Left hindlimb (tissue), 1 donor: Measurements from ENCODE around the gene DDIT4.
A peak's percentile ranks its signal among the peaks of the same experiment; 100 is the strongest.
"Not testable (repeated sequence)": the region's sequence is repeated elsewhere in the genome, so short reads cannot be mapped to it uniquely, and the experiment has no call there.

Source experiments
- DNase-seq: peaks from one replicate; pipeline ENCODE4 v3.0.0-alpha.2; 2018

The DDIT4 gene, protein sequence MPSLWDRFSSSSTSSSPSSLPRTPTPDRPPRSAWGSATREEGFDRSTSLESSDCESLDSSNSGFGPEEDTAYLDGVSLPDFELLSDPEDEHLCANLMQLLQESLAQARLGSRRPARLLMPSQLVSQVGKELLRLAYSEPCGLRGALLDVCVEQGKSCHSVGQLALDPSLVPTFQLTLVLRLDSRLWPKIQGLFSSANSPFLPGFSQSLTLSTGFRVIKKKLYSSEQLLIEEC

GRCh38 chr10:72273410-72274212 lies at the start of gene DDIT4:
TSS of gene DDIT4 (plus strand) at chr10:72273924. CDS start at chr10:72274217, 293 bp downstream.
- peak; percentile 100 for DNase-seq

- not testable (repeated sequence) for DNase-seq
Measured at GRCh38 chr10:72224191-72224590, 49.5 kb upstream of the DDIT4 start.

DNA sequence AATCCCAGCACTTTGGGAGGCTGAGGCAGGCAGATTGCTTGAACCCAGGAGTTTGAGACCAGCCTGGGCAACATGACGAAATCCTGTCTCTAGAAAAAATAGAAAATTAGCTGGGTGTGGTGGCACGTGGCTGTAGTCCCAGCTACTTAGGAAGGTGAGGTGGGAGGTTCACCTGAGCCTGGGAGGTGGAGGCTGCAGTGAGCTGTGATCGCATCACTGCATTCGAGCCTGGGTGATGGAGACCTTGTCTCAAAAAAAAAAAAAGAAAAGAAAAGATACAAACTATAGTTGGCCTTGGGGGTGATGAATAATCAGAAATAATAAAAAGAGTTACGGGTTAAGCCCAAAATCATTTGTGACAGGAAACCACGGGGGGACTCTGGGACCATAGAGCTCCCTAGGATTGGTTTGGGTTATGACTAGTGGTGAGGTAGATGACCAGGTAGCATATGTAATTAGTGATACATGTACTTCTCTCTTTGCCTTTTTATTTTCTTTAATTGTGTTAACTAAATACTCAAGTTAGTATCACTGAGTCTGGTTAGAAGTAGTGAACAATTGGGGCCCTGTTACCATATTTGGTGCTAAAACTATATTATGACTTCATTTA lies 47.2 kb upstream of the DDIT4 start:
- DNase-seq = no peak

DNA sequence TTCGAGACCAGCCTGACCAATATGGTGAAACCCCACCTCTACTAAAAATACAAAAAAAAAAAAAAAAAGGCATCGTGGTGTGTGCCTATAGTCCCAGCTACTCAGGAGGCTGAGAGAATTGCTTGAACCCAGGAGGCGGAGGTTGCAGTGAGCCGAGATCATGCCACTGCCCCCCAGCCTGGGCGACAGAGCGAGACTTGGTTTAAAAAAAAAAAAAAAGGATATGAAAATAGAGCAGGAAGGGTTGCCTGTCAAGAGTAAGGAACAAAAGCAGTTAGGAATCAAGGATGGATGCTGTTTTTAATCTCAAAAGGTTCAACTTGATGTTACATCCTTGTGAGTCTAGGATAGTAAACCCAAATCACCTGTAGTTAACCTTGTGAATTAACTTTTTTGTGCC lies 45.9 kb upstream of the DDIT4 start:
- DNase-seq = no peak

DNA sequence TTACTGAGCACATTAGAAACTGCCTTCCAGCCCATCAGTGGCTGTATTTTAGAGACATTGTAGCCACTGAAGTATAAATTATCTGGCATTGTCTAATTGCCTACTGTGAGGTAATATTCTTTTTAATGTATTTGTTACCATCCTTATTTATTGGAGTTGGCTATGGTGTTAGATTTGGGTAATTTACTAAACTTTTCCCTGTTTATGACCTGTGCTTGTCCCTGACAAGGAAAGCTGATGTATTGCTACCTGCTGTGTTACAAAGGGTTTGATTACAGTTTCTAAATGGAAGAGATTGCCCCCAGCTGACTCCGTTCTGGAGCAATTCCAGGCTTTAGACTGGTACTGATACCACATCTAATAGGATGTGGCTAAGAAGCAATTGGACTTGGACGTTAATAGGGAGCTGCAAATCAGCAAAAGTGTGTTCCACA lies 45.4 kb upstream of the DDIT4 start:
- no peak for DNase-seq

DNA sequence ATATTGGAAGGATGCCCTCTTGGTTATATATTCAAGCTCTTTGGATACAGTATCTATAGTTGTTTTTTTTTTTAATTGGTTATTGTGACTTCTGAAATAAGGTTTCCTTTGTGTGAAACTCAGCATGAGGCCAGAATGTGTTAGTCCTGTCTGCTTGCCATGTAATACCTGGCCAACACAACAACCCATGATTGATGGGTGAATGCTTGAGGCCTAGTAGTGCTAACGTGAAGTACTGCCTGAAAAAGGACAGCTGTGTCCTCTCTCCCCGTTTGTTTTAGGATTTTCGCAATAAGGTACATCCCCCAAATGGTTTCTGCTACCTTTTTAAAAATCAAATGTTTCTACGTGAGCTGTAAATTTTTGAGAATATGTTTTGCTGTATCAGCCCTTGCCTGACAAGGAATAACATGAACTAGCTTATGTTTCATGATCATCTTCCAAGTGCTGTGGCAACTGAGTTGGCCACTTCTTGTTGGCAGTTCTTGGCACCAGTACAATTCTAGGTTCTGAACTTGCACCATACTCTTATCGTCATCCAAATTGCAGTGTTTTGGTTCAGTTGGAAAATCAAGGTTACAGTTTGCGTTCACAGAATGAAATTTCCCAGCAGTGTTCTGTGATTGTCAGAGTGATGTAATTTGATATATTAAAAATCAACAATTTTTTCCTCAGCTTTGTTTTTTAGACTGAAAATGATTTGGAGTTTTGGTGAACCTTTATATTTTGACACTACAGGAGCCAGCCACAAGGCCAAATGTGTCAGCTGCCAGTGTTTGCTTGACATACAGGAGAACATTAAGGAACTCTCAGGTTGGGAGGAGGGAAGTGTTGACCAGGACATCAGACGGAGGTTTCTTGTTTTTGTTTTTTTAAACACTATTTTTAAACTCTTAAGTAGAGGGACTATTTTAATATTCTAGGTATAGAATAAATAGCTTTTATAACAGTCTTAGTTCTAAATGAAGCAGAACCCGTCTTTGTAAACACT lies 44.2 kb upstream of the DDIT4 start:
- DNase-seq = no peak

GRCh38 chr10:72233621-72234020 lies 40.1 kb upstream of the DDIT4 start:
- DNase-seq = no peak

DNA sequence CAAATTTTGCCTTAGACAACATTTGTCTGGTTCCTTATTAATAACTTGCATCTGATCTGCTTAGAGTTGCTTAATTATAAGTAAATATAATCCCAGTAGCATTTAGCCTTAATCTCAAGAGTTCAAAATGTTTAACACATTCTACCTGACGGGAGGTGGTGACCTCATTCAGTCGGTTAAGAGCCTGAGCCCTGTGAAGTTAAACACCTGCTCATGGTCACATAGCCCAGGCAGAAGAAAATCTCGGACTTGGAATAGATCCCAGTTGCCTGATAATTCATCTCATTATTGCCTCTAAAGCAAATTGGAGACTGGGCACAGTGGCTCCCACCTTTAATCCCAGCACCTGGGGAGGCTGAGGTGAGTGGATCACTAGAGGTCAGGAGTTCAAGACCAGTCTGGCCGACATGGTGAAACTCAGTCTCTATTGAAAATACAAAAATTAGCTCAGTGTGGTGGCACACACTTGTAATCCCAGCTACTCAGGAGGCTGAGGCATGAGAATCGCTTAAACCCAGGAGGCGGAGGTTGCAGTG lies 39.1 kb upstream of the DDIT4 start:
- no peak for DNase-seq

- DNase-seq = no peak
Measured at GRCh38 chr10:72235544-72236279, 38.0 kb upstream of the DDIT4 start.

GRCh38 chr10:72238392-72239175 lies 35.1 kb upstream of the DDIT4 start:
- DNase-seq = no peak

DNA sequence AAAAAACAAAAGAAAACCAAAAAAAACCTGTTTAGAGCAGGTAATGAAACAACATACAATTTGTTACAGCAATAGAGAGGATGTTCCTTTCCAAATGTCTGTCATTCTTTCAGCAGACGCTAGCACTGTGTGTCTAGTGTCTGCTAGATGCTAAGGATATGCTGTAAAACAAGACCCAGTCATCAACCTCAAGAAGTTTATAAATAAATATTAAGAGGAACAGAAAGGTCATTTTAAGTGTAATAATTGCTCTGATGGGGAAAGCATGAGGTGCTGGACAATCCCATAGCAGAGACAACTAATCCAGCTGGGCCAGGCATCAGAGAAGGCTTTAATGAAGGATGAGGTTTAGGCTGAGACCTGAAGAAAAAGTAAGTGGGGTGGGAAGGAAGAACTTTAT lies 34.3 kb upstream of the DDIT4 start:
- DNase-seq = no peak

GRCh38 chr10:72240371-72240770 lies 33.4 kb upstream of the DDIT4 start:
- DNase-seq = no peak

DNA sequence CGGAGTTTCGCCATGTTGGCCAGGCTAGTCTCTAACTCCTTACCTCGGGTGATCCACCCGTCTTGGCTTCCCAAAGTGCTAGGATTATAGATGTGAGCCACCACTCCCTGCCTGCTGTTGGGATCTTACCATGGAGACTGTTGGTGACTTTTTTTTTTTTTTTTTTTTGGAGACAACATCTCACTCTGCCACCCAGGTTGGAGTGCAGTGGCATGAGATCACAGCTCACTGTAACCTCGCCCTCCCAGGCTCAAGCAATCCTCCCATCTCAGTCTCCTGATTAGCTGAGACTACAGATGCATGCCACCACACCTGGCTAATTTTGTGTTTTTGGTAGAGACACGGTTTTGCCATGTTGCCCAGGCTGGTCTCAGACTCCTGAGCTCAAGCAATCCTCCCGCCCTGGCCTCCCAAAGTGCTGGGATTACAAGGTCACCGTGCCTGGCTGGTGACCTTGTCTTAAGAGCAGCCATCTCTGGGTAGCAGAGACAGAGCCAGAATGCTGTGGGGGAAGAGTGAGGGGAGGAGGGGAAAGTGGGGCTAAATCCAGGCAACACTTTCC lies 32.0 kb upstream of the DDIT4 start:
- no peak for DNase-seq

DNA sequence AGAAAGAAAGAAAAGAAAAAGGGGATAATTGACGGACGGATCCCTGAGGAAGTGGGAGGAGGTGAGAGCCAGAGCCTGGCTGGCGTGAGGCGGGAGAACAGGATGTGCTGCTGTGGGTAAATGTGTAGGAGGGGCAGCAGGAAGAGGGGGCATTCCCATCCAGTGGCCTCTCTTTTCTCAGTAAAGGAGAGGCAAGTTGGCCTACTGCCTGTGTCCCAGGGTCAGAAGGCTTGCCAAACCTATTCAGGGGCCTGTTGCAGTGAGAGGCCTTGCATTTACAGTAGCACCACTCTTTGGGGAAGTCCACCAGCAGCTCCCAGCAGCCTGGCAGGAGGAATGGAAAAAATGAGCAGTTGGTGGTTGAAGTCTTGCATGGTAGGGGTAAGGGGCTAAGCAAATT lies 31.0 kb upstream of the DDIT4 start:
- DNase-seq = peak; percentile 93

GRCh38 chr10:72243822-72244437 lies 29.8 kb upstream of the DDIT4 start:
- DNase-seq = peak; percentile 82

GRCh38 chr10:72244573-72245038 lies 29.1 kb upstream of the DDIT4 start:
- no peak for DNase-seq

GRCh38 chr10:72245949-72246525 lies 27.7 kb upstream of the DDIT4 start:
- no peak for DNase-seq

- DNase-seq = peak; percentile 92
Measured at GRCh38 chr10:72248468-72249151, 25.1 kb upstream of the DDIT4 start.
